ENCODE results near the gene CBX8. TPM values are rescaled to one million over a fixed set of nuclear protein-coding genes. Genes with fewer than 3 reads are reported as not detected.

Gene CBX8
- total and polyA plus RNA-seq, 2 of the 13 experiments (the other 11 are each of a cell fraction or from before 2014, with no cell fraction given): 0.34 to 12.6 TPM

- peak; percentile 64 for DNase-seq (ENCODE audit: low spot score)
- ChIA-PET POLR2A (interaction anchor here (0.6 to 16.5 kb wide), 18 partner anchors 10 to 260 kb away, joined by 3 to 274 read pairs (median 6); partner anchors contain the start of genes CBX4 and CBX8), CTCF (ENCODE audit: low intra/inter-chr PET ratio, low total read pairs) (interaction anchor here (0.5 to 2.3 kb wide), 6 partner anchors 21 to 160 kb away, joined by 3 to 14 read pairs (median 6); no protein-coding TSS in a partner anchor)
- intact Hi-C loops (cut with micrococcal nuclease; ENCODE audit: unreplicated experiment) (loop anchor here (1.0 to 2.0 kb wide), 2 partner anchors 21 to 182 kb away; no protein-coding TSS in a partner anchor), in situ Hi-C loops (cut with HindIII; ENCODE audit: extremely low pct_ligation_motif_present, low pct_unique_long_range_greater_than_20kb) (loop anchor here (5.0 kb wide), 1 partner anchor 181 kb away; no protein-coding TSS in a partner anchor)
- Histone ChIP-seq H3K36me3 (replicated peaks in 1 of 2; ENCODE audit: control insufficient read depth in 1 of 2, insufficient read depth in 2 of 2, low read length in 2 of 2) (no peaks in the 10 kb centered on the region), H3K9ac (ENCODE audit: insufficient read depth, low read depth, low read length) (no peak overlapping the region), H4K20me1 (ENCODE audit: insufficient read depth, low read length) (no peaks in the 10 kb centered on the region), H3K4me1 (ENCODE audit: insufficient read depth, low read length) (peaks cover 42% of the 10 kb centered on the region), H3K27ac (ENCODE audit: extremely low read length, insufficient read depth, low read length) (no peak overlapping the region), H3K9me3 (ENCODE audit: low read length) (no peaks in the 10 kb centered on the region), H3K4me3 (replicated peaks in 1 of 3; ENCODE audit: insufficient read depth in 1 of 3, low read depth in 2 of 3, low read length in 3 of 3) (peak overlapping the region in 1 of 3 experiments; percentile 58; a peak in 2 of 6 replicates), H2AFZ (ENCODE audit: low read length) (no peak overlapping the region), H3K79me2 (ENCODE audit: insufficient read depth, low read length) (no peaks in the 10 kb centered on the region), H3K27me3 (ENCODE audit: control insufficient read depth in 1 of 2, insufficient read depth in 2 of 2, low read length in 2 of 2) (peaks cover 21 to 61% of the 10 kb centered on the region in 2 experiments), H3K4me2 (ENCODE audit: low read depth, low read length) (peak overlapping the region; percentile 86)
- WGBS (ENCODE audit: low lambda C conversion rate): 17% methylated on average over 36 of the region's 66 CpGs
- BruUV-seq (replicated peaks): no TSS peak
- peak; percentile 44 for FAIRE-seq
- ATAC-seq: peak; percentile 64
- TF ChIP-seq U2AF1 (optimal IDR thresholded peaks at IDR 0.05; ENCODE audit: low read depth, low read length) (no peak), POGK (CRISPR knock-in tag; conservative IDR thresholded peaks at IDR 0.05) (peak; percentile 72; the same call in 1 of the 2 replicates), ZNF607 (CRISPR knock-in tag; IDR thresholded peaks at IDR 0.05; ENCODE audit: borderline replicate concordance) (no peak), ZNF350 (CRISPR knock-in tag; IDR thresholded peaks at IDR 0.05; ENCODE audit: borderline replicate concordance, low read depth) (peak; percentile 31; the same call in 1 of the 2 replicates), THRA (CRISPR knock-in tag; IDR thresholded peaks at IDR 0.05; ENCODE audit: borderline replicate concordance) (peak; percentile 74), IKZF1 (IDR thresholded peaks at IDR 0.05) (no peak), ZNF317 (CRISPR knock-in tag; IDR thresholded peaks at IDR 0.05) (0 out of 2 replicates have a peak, but pooled peaks have one; percentile 14), BCL3 (CRISPR knock-in tag; IDR thresholded peaks at IDR 0.05) (peak; percentile 33; the same call in 1 of the 2 replicates), ZNF543 (CRISPR knock-in tag; IDR thresholded peaks at IDR 0.05) (no peak), ARHGAP35 (CRISPR knock-in tag; IDR thresholded peaks at IDR 0.05; ENCODE audit: borderline replicate concordance) (peak; percentile 43; the same call in 1 of the 2 replicates), NFIB (CRISPR knock-in tag; IDR thresholded peaks at IDR 0.05; ENCODE audit: borderline replicate concordance) (no peak), SMC3 (IDR thresholded peaks at IDR 0.05; ENCODE audit: low read length) (peak; percentile 26; the same call in 1 of the 2 replicates), JDP2 (CRISPR knock-in tag; IDR thresholded peaks at IDR 0.05; ENCODE audit: borderline replicate concordance) (no peak), CBX2 (IDR thresholded peaks at IDR 0.05; ENCODE audit: low read depth, low read length) (no peak; the same call in 1 of the 2 replicates), CBX2 (CRISPR knock-in tag; IDR thresholded peaks at IDR 0.05; ENCODE audit: low read depth) (peak; percentile 97), HOXA9 (CRISPR knock-in tag; IDR thresholded peaks at IDR 0.05; ENCODE audit: borderline replicate concordance) (no peak), ZBTB34 (CRISPR knock-in tag; IDR thresholded peaks at IDR 0.05) (no peak)
Observed at GRCh38 chr17:79811011-79811867, 14.4 kb upstream of the CBX8 start.

Measured in HepG2 (cell line).